Measurements from ENCODE around the gene MYOD1.

MYOD1 gene

GRCh38 chr11:17719938-17720795, 796 bp downstream of the MYOD1 start:
- H3K27ac Mint-ChIP-seq, result no peak overlapping the region
- H3K4me3 Mint-ChIP-seq, result no peak overlapping the region
- peaks cover 27% of the 10 kb centered on the region for H3K27me3 Mint-ChIP-seq
- H3K36me3 Mint-ChIP-seq, result no peaks in the 10 kb centered on the region
- no peak for ATAC-seq
- no peaks in the 10 kb centered on the region for H3K9me3 Mint-ChIP-seq
- no peaks in the 10 kb centered on the region for H3K4me1 Mint-ChIP-seq

GRCh38 chr11:17720796-17721171, 1.4 kb downstream of the MYOD1 start:
- no peak overlapping the region for H3K27ac Mint-ChIP-seq
- H3K4me1 Mint-ChIP-seq, result no peaks in the 10 kb centered on the region
- H3K9me3 Mint-ChIP-seq, result no peaks in the 10 kb centered on the region
- H3K27me3 Mint-ChIP-seq, result peaks cover 27% of the 10 kb centered on the region
- H3K36me3 Mint-ChIP-seq, result no peaks in the 10 kb centered on the region
- ATAC-seq, result no peak
- H3K4me3 Mint-ChIP-seq, result no peak overlapping the region

DNA sequence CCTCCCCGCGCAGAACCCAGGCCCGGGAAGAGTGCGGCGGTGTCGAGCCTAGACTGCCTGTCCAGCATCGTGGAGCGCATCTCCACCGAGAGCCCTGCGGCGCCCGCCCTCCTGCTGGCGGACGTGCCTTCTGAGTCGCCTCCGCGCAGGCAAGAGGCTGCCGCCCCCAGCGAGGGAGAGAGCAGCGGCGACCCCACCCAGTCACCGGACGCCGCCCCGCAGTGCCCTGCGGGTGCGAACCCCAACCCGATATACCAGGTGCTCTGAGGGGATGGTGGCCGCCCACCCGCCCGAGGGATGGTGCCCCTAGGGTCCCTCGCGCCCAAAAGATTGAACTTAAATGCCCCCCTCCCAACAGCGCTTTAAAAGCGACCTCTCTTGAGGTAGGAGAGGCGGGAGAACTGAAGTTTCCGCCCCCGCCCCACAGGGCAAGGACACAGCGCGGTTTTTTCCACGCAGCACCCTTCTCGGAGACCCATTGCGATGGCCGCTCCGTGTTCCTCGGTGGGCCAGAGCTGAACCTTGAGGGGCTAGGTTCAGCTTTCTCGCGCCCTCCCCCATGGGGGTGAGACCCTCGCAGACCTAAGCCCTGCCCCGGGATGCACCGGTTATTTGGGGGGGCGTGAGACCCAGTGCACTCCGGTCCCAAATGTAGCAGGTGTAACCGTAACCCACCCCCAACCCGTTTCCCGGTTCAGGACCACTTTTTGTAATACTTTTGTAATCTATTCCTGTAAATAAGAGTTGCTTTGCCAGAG, 2.0 kb downstream of the MYOD1 start:
- Mint-ChIP-seq H3K27me3 (peaks cover 27% of the 10 kb centered on the region), H3K4me3 (no peak overlapping the region), H3K9me3 (no peaks in the 10 kb centered on the region), H3K27ac (no peak overlapping the region), H3K36me3 (no peaks in the 10 kb centered on the region), H3K4me1 (no peaks in the 10 kb centered on the region)
- ATAC-seq, result no peak

- no peak for ATAC-seq
- H3K27me3 Mint-ChIP-seq, result peaks cover 27% of the 10 kb centered on the region
- no peaks in the 10 kb centered on the region for H3K4me1 Mint-ChIP-seq
- no peaks in the 10 kb centered on the region for H3K36me3 Mint-ChIP-seq
- H3K4me3 Mint-ChIP-seq, result no peak overlapping the region
- no peak overlapping the region for H3K27ac Mint-ChIP-seq
- no peaks in the 10 kb centered on the region for H3K9me3 Mint-ChIP-seq
Observed at GRCh38 chr11:17722000-17722643, 2.8 kb downstream of the MYOD1 start.

- Mint-ChIP-seq H3K36me3 (no peaks in the 10 kb centered on the region), H3K4me1 (no peaks in the 10 kb centered on the region), H3K27ac (no peak overlapping the region), H3K4me3 (no peak overlapping the region), H3K9me3 (no peaks in the 10 kb centered on the region), H3K27me3 (peaks cover 47% of the 10 kb centered on the region)
- ATAC-seq, result no peak
Observed at GRCh38 chr11:17724020-17724908, 4.9 kb downstream of the MYOD1 start.

GRCh38 chr11:17725174-17725573, 5.8 kb downstream of the MYOD1 start:
- H3K27ac Mint-ChIP-seq, result no peak overlapping the region
- no peaks in the 10 kb centered on the region for H3K36me3 Mint-ChIP-seq
- peaks cover 53% of the 10 kb centered on the region for H3K27me3 Mint-ChIP-seq
- H3K9me3 Mint-ChIP-seq, result no peaks in the 10 kb centered on the region
- no peak overlapping the region for H3K4me3 Mint-ChIP-seq
- ATAC-seq, result no peak
- H3K4me1 Mint-ChIP-seq, result no peaks in the 10 kb centered on the region

- H3K4me1 Mint-ChIP-seq, result no peaks in the 10 kb centered on the region
- peaks cover 61% of the 10 kb centered on the region for H3K27me3 Mint-ChIP-seq
- no peak for ATAC-seq
- no peaks in the 10 kb centered on the region for H3K9me3 Mint-ChIP-seq
- no peak overlapping the region for H3K27ac Mint-ChIP-seq
- no peak overlapping the region for H3K4me3 Mint-ChIP-seq
- no peaks in the 10 kb centered on the region for H3K36me3 Mint-ChIP-seq
Observed at GRCh38 chr11:17730137-17730536, 10.8 kb downstream of the MYOD1 start.

- peak; percentile 83 for ATAC-seq
- Mint-ChIP-seq H3K9me3 (no peaks in the 10 kb centered on the region), H3K27ac (no peak overlapping the region), H3K27me3 (peaks cover 61% of the 10 kb centered on the region), H3K36me3 (no peaks in the 10 kb centered on the region), H3K4me3 (no peak overlapping the region), H3K4me1 (no peaks in the 10 kb centered on the region)
Observed at GRCh38 chr11:17730608-17731462, 11.5 kb downstream of the MYOD1 start.

- Mint-ChIP-seq H3K36me3 (no peaks in the 10 kb centered on the region), H3K27me3 (peaks cover 65% of the 10 kb centered on the region), H3K9me3 (peaks cover 3% of the 10 kb centered on the region), H3K27ac (no peak overlapping the region), H3K4me1 (no peaks in the 10 kb centered on the region), H3K4me3 (no peak overlapping the region)
- no peak for ATAC-seq
Observed at GRCh38 chr11:17733261-17733660, 13.9 kb downstream of the MYOD1 start.

GRCh38 chr11:17734418-17734911, 15.1 kb downstream of the MYOD1 start, which contains the start of gene KCNC1:
Gene KCNC1 (plus strand): TSS chr11:17734781. CDS start chr11:17736003, 1,222 bp downstream.
- no peak for ATAC-seq
- no peak within 1 kb of the TSS for H3K27ac Mint-ChIP-seq
- H3K4me1 Mint-ChIP-seq, result no peaks in the 10 kb centered on the region
- peaks cover 54% of the 10 kb centered on the region for H3K27me3 Mint-ChIP-seq
- H3K9me3 Mint-ChIP-seq, result peaks cover 3% of the 10 kb centered on the region
- peak within 1 kb of the TSS; percentile 58 for H3K4me3 Mint-ChIP-seq
- H3K36me3 Mint-ChIP-seq, result no peaks in the 10 kb centered on the region

DNA sequence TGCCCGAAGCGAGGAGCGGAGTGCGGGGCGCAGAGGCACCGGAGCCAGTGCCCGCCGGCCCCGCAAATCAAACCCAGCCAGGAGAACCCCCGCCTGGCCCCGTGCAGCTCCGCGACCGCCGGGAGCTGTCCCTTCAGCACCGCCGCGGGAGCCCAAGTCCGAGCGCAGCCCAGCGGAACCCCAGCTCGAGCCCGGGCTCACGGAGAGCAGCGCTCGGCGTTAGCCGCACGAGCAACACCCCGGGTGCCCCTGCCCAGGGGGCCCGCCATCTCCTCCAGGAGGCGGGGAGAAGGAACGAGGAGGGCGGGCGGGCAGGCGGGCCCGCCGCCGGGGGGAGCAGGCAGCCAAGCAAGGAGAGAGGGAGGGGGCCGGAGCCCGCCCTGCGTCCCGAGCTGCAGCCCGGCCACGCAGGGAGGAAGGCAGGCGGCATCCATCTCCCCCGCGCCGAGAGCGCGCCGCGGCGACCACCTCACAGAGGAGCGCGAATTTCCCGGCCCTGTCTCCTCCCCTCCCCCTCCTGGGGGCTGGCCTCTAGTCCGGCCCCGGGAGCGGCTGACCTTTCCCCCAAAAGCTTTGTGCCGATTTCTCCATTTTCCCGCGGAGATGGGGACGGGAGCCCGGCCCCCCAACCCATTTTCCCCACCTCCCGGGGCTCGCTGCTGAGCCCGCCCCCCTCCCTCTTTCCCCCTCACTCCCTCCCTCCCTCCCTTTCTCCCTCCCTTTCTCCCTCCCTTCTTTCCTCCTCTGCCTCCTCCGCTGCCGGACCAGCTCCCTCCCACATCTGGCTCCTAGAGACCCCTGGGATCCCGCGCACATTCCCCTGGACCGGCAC, 15.8 kb downstream of the MYOD1 start:
- peaks cover 48% of the 10 kb centered on the region for H3K27me3 Mint-ChIP-seq
- no peaks in the 10 kb centered on the region for H3K4me1 Mint-ChIP-seq
- no peaks in the 10 kb centered on the region for H3K36me3 Mint-ChIP-seq
- peak overlapping the region; percentile 10 for H3K4me3 Mint-ChIP-seq
- no peak for ATAC-seq
- no peak overlapping the region for H3K27ac Mint-ChIP-seq
- H3K9me3 Mint-ChIP-seq, result peaks cover 3% of the 10 kb centered on the region

DNA sequence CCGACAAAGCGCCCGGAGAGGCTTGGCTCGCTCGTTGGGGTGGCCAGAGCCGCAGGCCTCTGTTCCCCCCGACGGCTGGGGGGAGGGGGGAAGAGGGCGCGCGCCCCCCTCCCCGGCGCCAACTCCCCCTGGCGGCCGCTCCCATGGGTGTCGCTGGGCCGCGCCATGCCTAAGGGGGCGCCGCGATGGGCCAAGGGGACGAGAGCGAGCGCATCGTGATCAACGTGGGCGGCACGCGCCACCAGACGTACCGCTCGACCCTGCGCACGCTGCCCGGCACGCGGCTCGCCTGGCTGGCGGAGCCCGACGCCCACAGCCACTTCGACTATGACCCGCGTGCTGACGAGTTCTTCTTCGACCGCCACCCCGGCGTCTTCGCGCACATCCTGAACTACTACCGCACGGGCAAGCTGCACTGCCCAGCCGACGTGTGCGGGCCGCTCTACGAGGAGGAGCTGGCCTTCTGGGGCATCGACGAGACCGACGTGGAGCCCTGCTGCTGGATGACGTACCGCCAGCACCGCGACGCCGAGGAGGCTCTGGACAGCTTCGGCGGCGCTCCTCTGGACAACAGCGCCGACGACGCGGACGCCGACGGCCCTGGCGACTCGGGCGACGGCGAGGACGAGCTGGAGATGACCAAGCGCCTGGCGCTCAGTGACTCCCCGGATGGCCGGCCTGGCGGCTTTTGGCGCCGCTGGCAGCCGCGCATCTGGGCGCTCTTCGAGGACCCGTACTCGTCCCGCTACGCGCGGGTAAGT, 16.6 kb downstream of the MYOD1 start:
- Mint-ChIP-seq H3K4me1 (no peaks in the 10 kb centered on the region), H3K27ac (no peak overlapping the region), H3K36me3 (no peaks in the 10 kb centered on the region), H3K27me3 (peaks cover 41% of the 10 kb centered on the region), H3K9me3 (peaks cover 3% of the 10 kb centered on the region), H3K4me3 (peak overlapping the region; percentile 10)
- ATAC-seq, result no peak

- ATAC-seq, result no peak
- H3K9me3 Mint-ChIP-seq, result peaks cover 3% of the 10 kb centered on the region
- no peak overlapping the region for H3K27ac Mint-ChIP-seq
- H3K4me1 Mint-ChIP-seq, result no peaks in the 10 kb centered on the region
- no peaks in the 10 kb centered on the region for H3K36me3 Mint-ChIP-seq
- no peak overlapping the region for H3K4me3 Mint-ChIP-seq
- peaks cover 45% of the 10 kb centered on the region for H3K27me3 Mint-ChIP-seq
Observed at GRCh38 chr11:17736579-17736893, 17.2 kb downstream of the MYOD1 start.
